ENCODE results near the gene TCERG1L. TPM values are rescaled to one million over a fixed set of nuclear protein-coding genes. Genes with fewer than 3 reads are reported as not detected.

The TCERG1L gene
- total and polyA plus RNA-seq, 2 experiments from 2014 or later: not detected

DNA sequence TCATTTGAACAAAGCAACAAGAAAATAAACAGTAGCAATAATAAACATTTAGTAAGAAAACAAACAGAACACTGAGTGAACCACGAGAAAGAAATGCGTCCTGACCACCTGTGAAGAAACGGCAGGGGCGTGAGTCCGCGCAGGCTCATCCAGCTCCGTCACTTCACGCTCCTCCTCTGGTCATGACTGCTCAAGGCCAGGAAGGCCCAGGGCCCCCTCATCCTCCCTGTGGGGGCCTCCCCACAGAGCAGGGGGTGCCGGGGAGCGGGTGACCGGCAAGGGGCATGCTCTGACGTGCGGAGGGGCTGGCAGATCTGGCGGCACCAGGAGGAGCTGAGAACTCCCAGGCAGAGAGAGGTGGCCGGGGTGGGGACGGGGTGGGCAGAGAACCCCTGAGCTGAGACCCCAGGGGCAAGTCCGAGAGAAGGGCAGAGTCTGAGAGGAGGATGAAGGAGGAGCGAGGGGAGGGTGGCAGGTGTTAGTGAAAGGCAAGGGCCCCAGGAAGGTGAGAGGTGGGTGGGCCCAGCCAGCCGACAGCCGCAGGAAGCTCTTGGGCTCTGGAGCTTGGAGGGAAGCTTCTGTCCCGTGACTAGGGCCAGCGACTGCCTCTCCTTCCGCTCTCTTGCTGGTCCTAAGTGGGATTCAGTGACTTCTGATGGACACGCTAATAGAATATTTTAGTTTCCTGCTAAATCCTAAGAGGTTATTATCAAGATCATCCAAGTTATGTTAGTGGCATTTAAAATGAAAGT, 223.9 kb downstream of the TCERG1L start:
- no peak for DNase-seq
- Histone ChIP-seq H3K9ac (no peak overlapping the region), H2AFZ (no peak overlapping the region), H3K36me3 (ENCODE audit: low read depth) (no peaks in the 10 kb centered on the region), H3K4me3 (no peak overlapping the region), H3K27me3 (replicated peaks; ENCODE audit: insufficient read depth) (no peaks in the 10 kb centered on the region), H3K9me3 (ENCODE audit: low read depth) (no peaks in the 10 kb centered on the region), H3K4me2 (ENCODE audit: unreplicated experiment) (no peak overlapping the region), H3K79me2 (ENCODE audit: insufficient read depth) (no peaks in the 10 kb centered on the region), H3K9me2 (ENCODE audit: insufficient read depth) (no peaks in the 10 kb centered on the region), H3F3A (ENCODE audit: insufficient read depth) (no peaks in the 10 kb centered on the region), H3K4me1 (ENCODE audit: insufficient read depth) (no peaks in the 10 kb centered on the region), H4K20me1 (ENCODE audit: insufficient read depth) (no peaks in the 10 kb centered on the region), H3K27ac (no peak overlapping the region)
- in situ Hi-C loops (cut with MboI): no loop called here
- TF ChIP-seq EZH2phosphoT487 (IDR thresholded peaks at IDR 0.05; ENCODE audit: insufficient read depth, low read depth) (no peak), EZH2 (IDR thresholded peaks at IDR 0.05; ENCODE audit: insufficient read depth, poor library complexity, severe bottlenecking) (no peak)
- WGBS, 2 experiments (ENCODE audit: low coverage in 1 of 2, low lambda C conversion rate in 2 of 2, missing lambda C conversion rate in 2 of 2): 41 to 50% methylated on average over 20 to 24 of the region's 24 CpGs

DNA sequence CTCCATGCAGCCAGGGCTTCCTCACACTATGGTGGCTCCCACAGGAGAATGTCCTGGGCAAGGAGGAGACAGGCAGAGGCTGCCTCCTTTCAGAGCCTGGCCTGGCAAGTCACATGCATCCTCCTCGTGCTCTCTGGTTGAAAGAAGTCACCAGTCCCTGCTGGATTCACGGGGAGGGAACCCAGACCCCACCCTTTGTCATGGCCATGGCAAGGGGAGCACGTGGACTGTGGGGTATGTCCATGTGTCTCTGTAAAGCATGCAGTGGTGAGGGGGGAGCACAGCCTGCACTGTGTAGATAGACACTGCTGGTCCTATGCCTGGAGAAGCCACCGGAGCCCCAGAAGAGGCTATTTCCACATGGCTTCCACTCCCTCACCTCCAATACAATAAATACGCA, 225.0 kb downstream of the TCERG1L start:
- Histone ChIP-seq H3K9me3 (ENCODE audit: low read depth) (no peaks in the 10 kb centered on the region), H3K4me3 (no peak overlapping the region), H3K27ac (no peak overlapping the region), H3K9me2 (ENCODE audit: insufficient read depth) (no peaks in the 10 kb centered on the region), H3K27me3 (replicated peaks; ENCODE audit: insufficient read depth) (no peaks in the 10 kb centered on the region), H2AFZ (no peak overlapping the region), H3K79me2 (ENCODE audit: insufficient read depth) (no peaks in the 10 kb centered on the region), H3K36me3 (ENCODE audit: low read depth) (no peaks in the 10 kb centered on the region), H3F3A (ENCODE audit: insufficient read depth) (no peaks in the 10 kb centered on the region), H3K4me1 (ENCODE audit: insufficient read depth) (no peaks in the 10 kb centered on the region), H3K9ac (no peak overlapping the region), H4K20me1 (ENCODE audit: insufficient read depth) (no peaks in the 10 kb centered on the region), H3K4me2 (ENCODE audit: unreplicated experiment) (no peak overlapping the region)
- 17 to 19% methylated on average over 5 of the region's 5 CpGs for WGBS, 2 experiments (ENCODE audit: low coverage in 1 of 2, low lambda C conversion rate in 2 of 2, missing lambda C conversion rate in 2 of 2)
- in situ Hi-C loops (cut with MboI): no loop called here
- no peak for TF ChIP-seq EZH2 (IDR thresholded peaks at IDR 0.05; ENCODE audit: insufficient read depth, poor library complexity, severe bottlenecking)
- no peak for TF ChIP-seq EZH2phosphoT487 (IDR thresholded peaks at IDR 0.05; ENCODE audit: insufficient read depth, low read depth)
- no peak for DNase-seq

DNA sequence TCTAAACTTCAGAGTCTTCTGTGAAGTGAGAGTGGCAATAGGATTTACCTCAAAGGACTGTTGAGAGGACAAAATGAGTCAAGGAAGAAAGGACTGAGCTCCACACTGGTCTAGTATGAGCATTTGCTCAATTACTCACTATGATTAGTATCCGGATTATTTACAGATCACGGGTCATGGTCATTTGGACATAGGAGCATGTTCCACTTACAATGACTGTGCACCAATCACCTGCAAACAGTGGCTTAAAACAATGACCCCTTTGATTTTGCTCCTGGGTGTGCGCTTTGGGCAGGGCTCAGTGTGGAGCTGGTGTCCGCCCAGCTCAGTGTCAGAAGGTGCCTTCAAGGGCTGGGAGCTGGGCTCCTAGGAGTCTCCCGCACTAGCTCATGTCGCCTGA, 225.4 kb downstream of the TCERG1L start:
- no peak overlapping the region for H2AFZ ChIP-seq
- no peaks in the 10 kb centered on the region for H3K79me2 ChIP-seq (ENCODE audit: insufficient read depth)
- H3K4me1 ChIP-seq (ENCODE audit: insufficient read depth): no peaks in the 10 kb centered on the region
- H3K27ac ChIP-seq: no peak overlapping the region
- no peaks in the 10 kb centered on the region for H3K9me2 ChIP-seq (ENCODE audit: insufficient read depth)
- no peaks in the 10 kb centered on the region for H3K9me3 ChIP-seq (ENCODE audit: low read depth)
- 26 to 39% methylated on average over 6 of the region's 6 CpGs for WGBS, 2 experiments (ENCODE audit: low coverage in 1 of 2, low lambda C conversion rate in 2 of 2, missing lambda C conversion rate in 2 of 2)
- no peaks in the 10 kb centered on the region for H4K20me1 ChIP-seq (ENCODE audit: insufficient read depth)
- H3K9ac ChIP-seq: no peak overlapping the region
- no peaks in the 10 kb centered on the region for H3F3A ChIP-seq (ENCODE audit: insufficient read depth)
- H3K4me2 ChIP-seq (ENCODE audit: unreplicated experiment): no peak overlapping the region
- DNase-seq: no peak
- H3K4me3 ChIP-seq: no peak overlapping the region
- in situ Hi-C loops (cut with MboI): no loop called here
- no peak for TF ChIP-seq EZH2 (IDR thresholded peaks at IDR 0.05; ENCODE audit: insufficient read depth, poor library complexity, severe bottlenecking)
- no peak for TF ChIP-seq EZH2phosphoT487 (IDR thresholded peaks at IDR 0.05; ENCODE audit: insufficient read depth, low read depth)
- no peaks in the 10 kb centered on the region for H3K27me3 ChIP-seq (replicated peaks; ENCODE audit: insufficient read depth)
- no peaks in the 10 kb centered on the region for H3K36me3 ChIP-seq (ENCODE audit: low read depth)

DNA sequence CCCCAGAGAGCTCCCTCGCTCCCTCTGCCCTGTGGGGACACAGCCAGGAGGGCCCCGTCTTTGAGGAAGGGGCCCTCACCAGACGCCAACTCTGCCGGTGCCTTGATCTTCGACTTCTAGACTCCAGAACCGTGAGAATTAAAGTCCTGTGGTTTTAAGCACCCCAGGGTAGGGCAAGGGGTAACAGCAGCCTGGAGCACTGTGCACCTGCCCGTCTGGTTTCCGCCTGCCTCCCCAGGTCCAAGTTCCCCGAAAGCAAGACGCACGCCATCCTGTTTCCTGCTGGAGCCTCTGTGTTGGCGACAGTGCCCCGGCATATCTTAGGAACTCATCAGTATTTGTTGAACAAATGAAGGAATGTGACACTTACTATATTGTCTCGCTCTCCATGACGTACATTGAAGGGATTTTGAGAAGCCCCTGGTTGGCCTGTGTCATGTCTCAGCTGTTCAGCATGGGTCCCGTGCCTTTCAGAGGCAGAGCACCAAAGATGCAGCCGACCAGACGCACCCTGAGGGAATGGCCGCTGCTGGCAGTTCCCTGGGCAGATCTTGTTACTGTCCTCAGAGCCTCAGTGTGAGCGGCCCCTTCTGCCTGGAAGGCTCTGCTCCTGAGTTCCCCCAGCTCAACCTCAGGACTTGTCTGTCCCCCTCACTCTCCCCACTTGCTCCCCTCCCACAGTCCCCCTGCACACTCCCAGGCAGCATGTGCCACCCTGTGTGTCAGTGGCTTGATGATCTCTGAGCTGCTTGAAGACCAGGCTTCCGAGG, 226.2 kb downstream of the TCERG1L start:
- no peak for TF ChIP-seq EZH2 (IDR thresholded peaks at IDR 0.05; ENCODE audit: insufficient read depth, poor library complexity, severe bottlenecking)
- no peak for TF ChIP-seq EZH2phosphoT487 (IDR thresholded peaks at IDR 0.05; ENCODE audit: insufficient read depth, low read depth)
- no peaks in the 10 kb centered on the region for H3K4me1 ChIP-seq (ENCODE audit: insufficient read depth)
- H3K9me3 ChIP-seq (ENCODE audit: low read depth): no peaks in the 10 kb centered on the region
- 39 to 41% methylated on average over 19 to 21 of the region's 21 CpGs for WGBS, 2 experiments (ENCODE audit: low coverage in 1 of 2, low lambda C conversion rate in 2 of 2, missing lambda C conversion rate in 2 of 2)
- in situ Hi-C loops (cut with MboI): no loop called here
- H3K4me2 ChIP-seq (ENCODE audit: unreplicated experiment): no peak overlapping the region
- no peak overlapping the region for H2AFZ ChIP-seq
- H3F3A ChIP-seq (ENCODE audit: insufficient read depth): no peaks in the 10 kb centered on the region
- H3K36me3 ChIP-seq (ENCODE audit: low read depth): no peaks in the 10 kb centered on the region
- no peaks in the 10 kb centered on the region for H3K9me2 ChIP-seq (ENCODE audit: insufficient read depth)
- no peak overlapping the region for H3K4me3 ChIP-seq
- H3K79me2 ChIP-seq (ENCODE audit: insufficient read depth): no peaks in the 10 kb centered on the region
- no peak for DNase-seq
- H4K20me1 ChIP-seq (ENCODE audit: insufficient read depth): no peaks in the 10 kb centered on the region
- no peaks in the 10 kb centered on the region for H3K27me3 ChIP-seq (replicated peaks; ENCODE audit: insufficient read depth)
- H3K9ac ChIP-seq: no peak overlapping the region
- H3K27ac ChIP-seq: no peak overlapping the region
